IMR-90 (cell line): ENCODE data around the gene UBE2G1. TPM values are rescaled to one million over a fixed set of nuclear protein-coding genes. Genes with fewer than 3 reads are reported as not detected.
A peak's percentile ranks its signal among the peaks of the same experiment; 100 is the strongest.

Source experiments
- ATAC-seq: fragments of 200-7000 bp; cut with Tn5 transposase; 2 replicates; pipeline ENCODE4 v1.9.1; 2020; ENCODE audit warnings: low read depth, mild to moderate bottlenecking, moderate library complexity
- BruUV-seq: library from RNA; stranded (reverse); fragments of 400-500 nt; replicated peaks from 2 replicates; lab custom pipeline; 2021; lab: Mats Ljungman, UMichigan
- CTCF ChIA-PET: fragments of 300-600 bp; formaldehyde crosslinking; extraction: SDS; loops from one replicate; lab custom pipeline; 2021; ENCODE audit warnings: antibody characterized with exemption; lab: Yijun Ruan, JAX
- POLR2A ChIA-PET: fragments of 300-600 bp; sonication (Branson Sonifier 250); formaldehyde crosslinking; loops from one replicate; lab custom pipeline; 2022; ENCODE audit warnings: antibody characterized with exemption; ENCODE audit not compliant: unreplicated experiment; lab: Charles Lee
- DNase-seq: peaks from one replicate; pipeline ENCODE4 v3.0.0; 2013
- H2AFZ ChIP-seq: replicated peaks from 2 replicates; pipeline ENCODE3; 2013; ENCODE audit warnings: low read length, mild to moderate bottlenecking; ENCODE audit not compliant: poor library complexity
- H2AK5ac ChIP-seq: 2 replicates; pipeline ENCODE4 v1.6.1; 2013; ENCODE audit warnings: low read depth, low read length, inconsistent platforms
- H2AK9ac ChIP-seq: replicated peaks from 2 replicates; pipeline ENCODE3; 2013; ENCODE audit warnings: mild to moderate bottlenecking, low read depth, low read length, moderate library complexity; ENCODE audit not compliant: poor library complexity
- H2BK120ac ChIP-seq: 2 replicates; pipeline ENCODE4 v1.6.1; 2013; ENCODE audit warnings: low read depth, low read length, inconsistent platforms
- H2BK15ac ChIP-seq: 3 replicates; pipeline ENCODE4 v1.6.1; 2013; ENCODE audit warnings: low read depth, low read length, inconsistent platforms
- H2BK20ac ChIP-seq: 2 replicates; pipeline ENCODE4 v1.6.1; 2013; ENCODE audit warnings: low read depth, mild to moderate bottlenecking, inconsistent platforms, low read length, moderate library complexity
- H2BK5ac ChIP-seq: 2 replicates; pipeline ENCODE4 v1.6.1; 2013; ENCODE audit warnings: mild to moderate bottlenecking, low read depth, low read length, inconsistent platforms; ENCODE audit not compliant: poor library complexity, severe bottlenecking
- H3K14ac ChIP-seq: replicated peaks from 2 replicates; pipeline ENCODE4 v1.6.1; 2013; ENCODE audit warnings: low read depth, low read length, inconsistent platforms
- H3K18ac ChIP-seq: 2 replicates; pipeline ENCODE4 v1.6.1; 2013; ENCODE audit warnings: low read depth, low read length, control low read depth
- H3K23ac ChIP-seq: 2 replicates; pipeline ENCODE4 v1.6.1; 2013; ENCODE audit warnings: low read depth, low read length, inconsistent platforms
- H3K27ac ChIP-seq: 2 replicates; pipeline ENCODE4 v1.5.1; 2013; ENCODE audit warnings: mild to moderate bottlenecking, control low read depth, low read length; ENCODE audit not compliant: insufficient read depth
- H3K27me3 ChIP-seq: 2 replicates; pipeline ENCODE4 v1.6.1; 2013; ENCODE audit warnings: low read length; ENCODE audit not compliant: control insufficient read depth, insufficient read depth
- H3K36me3 ChIP-seq: 2 replicates; pipeline ENCODE4 v1.6.1; 2013; ENCODE audit warnings: low read length, mixed read lengths; ENCODE audit not compliant: control insufficient read depth, insufficient read depth
- H3K4ac ChIP-seq: 2 replicates; pipeline ENCODE4 v1.6.1; 2013; ENCODE audit warnings: low read depth, low read length, inconsistent platforms
- H3K4me1 ChIP-seq: 2 replicates; pipeline ENCODE4 v1.6.1; 2013; ENCODE audit warnings: low read length, mixed read lengths; ENCODE audit not compliant: control insufficient read depth, insufficient read depth
- H3K4me2 ChIP-seq: 2 replicates; pipeline ENCODE4 v1.6.1; 2013; ENCODE audit warnings: low read depth, mild to moderate bottlenecking, control low read depth, low read length, moderate library complexity
- H3K4me3 ChIP-seq: 2 replicates; pipeline ENCODE4 v1.5.1; 2013; ENCODE audit warnings: low read depth, mild to moderate bottlenecking, control low read depth, low read length, moderate library complexity; ENCODE audit not compliant: insufficient read depth
- H3K56ac ChIP-seq: 2 replicates; pipeline ENCODE4 v1.6.1; 2013; ENCODE audit warnings: low read length, inconsistent platforms; ENCODE audit not compliant: insufficient read depth; ENCODE audit errors: extremely low read depth
- H3K79me1 ChIP-seq, 2 experiments: 2 replicates each; pipeline ENCODE4 v1.6.1; 2013; ENCODE audit warnings: low read length in 2 of 2, inconsistent platforms in 1 of 2, low read depth in 1 of 2
- H3K9ac ChIP-seq: 2 replicates; pipeline ENCODE4 v1.6.1; 2013; ENCODE audit warnings: low read depth, low read length, control low read depth
- H3K9me1 ChIP-seq: 2 replicates; pipeline ENCODE4 v1.6.1; 2013; ENCODE audit warnings: low read length, inconsistent platforms; ENCODE audit not compliant: insufficient read depth
- H3K9me3 ChIP-seq: 2 replicates; pipeline ENCODE4 v1.6.1; 2013; ENCODE audit warnings: low read length; ENCODE audit not compliant: control insufficient read depth, insufficient read depth
- H4K20me1 ChIP-seq: 2 replicates; pipeline ENCODE4 v1.6.1; 2013; ENCODE audit warnings: low read length, inconsistent platforms; ENCODE audit not compliant: insufficient read depth
- H4K5ac ChIP-seq: 2 replicates; pipeline ENCODE4 v1.6.1; 2013; ENCODE audit warnings: mild to moderate bottlenecking, low read depth, low read length, control low read depth
- H4K8ac ChIP-seq, 2 experiments: 2 replicates each; pipeline ENCODE4 v1.6.1; 2013; ENCODE audit warnings: low read depth in 2 of 2, low read length in 2 of 2, control low read depth in 1 of 2, inconsistent platforms in 1 of 2
- H4K91ac ChIP-seq: 2 replicates; pipeline ENCODE4 v1.6.1; 2013; ENCODE audit warnings: low read depth, low read length, inconsistent platforms; ENCODE audit not compliant: insufficient read depth
- RAD21 ChIP-seq: IDR thresholded peaks from 2 replicates; pipeline ENCODE4 v1.6.1; 2012; ENCODE audit warnings: low read length, improper control_type of control experiment
- SMC3 ChIP-seq: fragments of 150-350 bp; IDR thresholded peaks from 2 replicates; pipeline ENCODE4 v1.6.1; 2016; ENCODE audit warnings: low read depth, mild to moderate bottlenecking, antibody characterized with exemption, low read length, moderate library complexity
- WGBS, 2 experiments: methylation state at CpG; one replicate each; pipeline versions ENCODE4 v1.1.5 to v1.1.7; 2013; ENCODE audit warnings: missing lambda C conversion rate in 2 of 2; ENCODE audit not compliant: insufficient read length in 1 of 2; ENCODE audit errors: extremely low coverage in 2 of 2; 5-methylcytosine and 5-hydroxymethylcytosine counted together
- dilution Hi-C: fragments of 300-500 bp; cut with HindIII; formaldehyde crosslinking; loops from one replicate; pipeline ENCODE4 v1.14.3; 2018; ENCODE audit warnings: low sequenced_read_pairs; ENCODE audit not compliant: unreplicated experiment
- in situ Hi-C: fragments of 300-500 bp; cut with MboI; formaldehyde crosslinking; loops from 3 replicates; pipeline ENCODE4 v1.14.3; 2019; ENCODE audit warnings: low sequenced_read_pairs, inconsistent platforms, mixed read lengths
- intact Hi-C: fragments of 100-400 bp; cut with micrococcal nuclease; formaldehyde crosslinking; loops from 2 replicates; pipeline ENCODE4 v1.10.0; 2022
- polyA plus RNA-seq, 3 experiments: library from polyadenylated mRNA; depleted of rRNA; stranded (reverse); fragments of >200 nt; gene quantifications; 2 replicates each; pipeline ENCODE4 v1.2.3, GENCODE V29; 2012; ENCODE audit warnings: low replicate concordance in 1 of 3
- total RNA-seq: library from RNA; depleted of rRNA; stranded (reverse); fragments of >200 nt; gene quantifications from 2 replicates; pipeline ENCODE4 v1.2.3, GENCODE V29; 2012

Gene UBE2G1
- total and polyA plus RNA-seq, 2 of the 4 experiments (the other 2 are of a cell fraction) = 26.3 to 26.6 TPM

GRCh38 chr17:4362141-4362540 is 4.3 kb downstream of the UBE2G1 start:
- Histone ChIP-seq H3K9me1 (peaks cover 3% of the 10 kb centered on the region; the same call in 1 of the 2 replicates), H3K36me3 (0 out of 2 replicates have a peak, but pooled peaks cover 1% of the 10 kb centered on the region), H3K4me2 (no peak overlapping the region), H3K4me3 (no peak overlapping the region), H2AK9ac (no peak overlapping the region), H3K27me3 (no peaks in the 10 kb centered on the region), H3K79me1 (peaks cover 0 to 31% of the 10 kb centered on the region in 2 experiments; a peak in 2 of 4 replicates), H4K8ac (no peak overlapping the region), H2BK20ac (no peak overlapping the region), H3K23ac (no peak overlapping the region), H3K9me3 (no peaks in the 10 kb centered on the region), H3K27ac (no peak overlapping the region), H2AK5ac (no peak overlapping the region), H3K4ac (no peak overlapping the region), H4K20me1 (peaks cover 66% of the 10 kb centered on the region), H3K14ac (no peak overlapping the region), H3K4me1 (peaks cover 4% of the 10 kb centered on the region; the same call in 1 of the 2 replicates), H2BK5ac (no peak overlapping the region), H4K5ac (no peak overlapping the region), H3K56ac (no peak overlapping the region), H2BK120ac (no peak overlapping the region), H3K9ac (no peak overlapping the region), H2BK15ac (no peak overlapping the region), H2AFZ (no peak overlapping the region), H4K91ac (no peak overlapping the region), H3K18ac (no peak overlapping the region)
- TF ChIP-seq RAD21 (peak; percentile 22; the same call in 1 of the 2 replicates), SMC3 (no peak)
- CTCF ChIA-PET = no interaction called here
- intact Hi-C loops (no loop called here), dilution Hi-C loops (no loop called here), in situ Hi-C loops (no loop called here)
- ATAC-seq = no peak
- no peak for DNase-seq
- POLR2A ChIA-PET = no interaction called here
- no TSS peak for BruUV-seq
- WGBS, 2 experiments = no CpG with 5 or more reads among the region's 4 CpGs
